Astrocyte (in vitro differentiated cells and primary cell): Measurements from ENCODE around the gene SEC16B. TPM values are rescaled to one million over a fixed set of nuclear protein-coding genes. Genes with fewer than 3 reads are reported as not detected.

ENCODE experiments used
- DNase-seq: peaks from one replicate; pipeline ENCODE4 v3.0.0-alpha.2; 2010; ENCODE audit warnings: low read depth
- FAIRE-seq: peaks from 2 replicates; lab custom pipeline; 2011; peaks lifted over from hg19 to GRCh38; lab: Jason Lieb, UNC
- H2AFZ ChIP-seq: 2 replicates; pipeline ENCODE4 v1.6.0; 2012; ENCODE audit warnings: low read depth, low read length, inconsistent platforms
- H3K27ac ChIP-seq: 2 replicates; pipeline ENCODE4 v1.5.1; 2011; ENCODE audit warnings: low read depth, low read length, inconsistent platforms
- H3K27me3 ChIP-seq: 2 replicates; pipeline ENCODE4 v1.6.0; 2011; ENCODE audit warnings: low read length, inconsistent platforms; ENCODE audit not compliant: insufficient read depth
- H3K36me3 ChIP-seq: 2 replicates; pipeline ENCODE4 v1.5.1; 2011; ENCODE audit warnings: low read length, inconsistent platforms; ENCODE audit not compliant: insufficient read depth
- H3K4me1 ChIP-seq: 2 replicates; pipeline ENCODE4 v1.5.1; 2011; ENCODE audit warnings: low read length, inconsistent platforms; ENCODE audit not compliant: insufficient read depth
- H3K4me2 ChIP-seq: 2 replicates; pipeline ENCODE4 v1.6.0; 2012; ENCODE audit warnings: low read length, inconsistent platforms
- H3K4me3 ChIP-seq: 2 replicates; pipeline ENCODE4 v1.5.1; 2011; ENCODE audit warnings: low read depth, mild to moderate bottlenecking, low read length, inconsistent platforms; ENCODE audit not compliant: insufficient read depth
- H3K79me2 ChIP-seq: 2 replicates; pipeline ENCODE4 v1.6.0; 2012; ENCODE audit warnings: mild to moderate bottlenecking, low read length, inconsistent platforms; ENCODE audit not compliant: insufficient read depth
- H3K9ac ChIP-seq: 2 replicates; pipeline ENCODE4 v1.6.0; 2012; ENCODE audit warnings: mild to moderate bottlenecking, low read length, inconsistent platforms
- H3K9me3 ChIP-seq: 2 replicates; pipeline ENCODE4 v1.5.1; 2012; ENCODE audit warnings: low read depth, mild to moderate bottlenecking, low read length, inconsistent platforms; ENCODE audit not compliant: insufficient read depth
- H4K20me1 ChIP-seq: 2 replicates; pipeline ENCODE4 v1.6.0; 2012; ENCODE audit warnings: low read length, inconsistent platforms; ENCODE audit not compliant: insufficient read depth
- H3K27ac Mint-ChIP-seq: one replicate; pipeline ENCODE4 v1.8.0; 2021; ENCODE audit warnings: mild to moderate bottlenecking, mixed read lengths; ENCODE audit not compliant: unreplicated experiment
- H3K27me3 Mint-ChIP-seq: one replicate; pipeline ENCODE4 v1.8.0; 2021; ENCODE audit warnings: low read depth, mixed read lengths; ENCODE audit not compliant: unreplicated experiment
- H3K36me3 Mint-ChIP-seq: one replicate; pipeline ENCODE4 v1.8.0; 2021; ENCODE audit warnings: low read depth, mixed read lengths; ENCODE audit not compliant: unreplicated experiment
- H3K4me1 Mint-ChIP-seq: one replicate; pipeline ENCODE4 v1.8.0; 2021; ENCODE audit warnings: low read depth, mixed read lengths; ENCODE audit not compliant: unreplicated experiment
- H3K4me3 Mint-ChIP-seq: one replicate; pipeline ENCODE4 v1.8.0; 2021; ENCODE audit warnings: mild to moderate bottlenecking, moderate library complexity, mixed read lengths; ENCODE audit not compliant: unreplicated experiment
- H3K9me3 Mint-ChIP-seq: one replicate; pipeline ENCODE4 v1.8.0; 2021; ENCODE audit warnings: mild to moderate bottlenecking, mixed read lengths; ENCODE audit not compliant: unreplicated experiment
- EZH2 ChIP-seq: IDR thresholded peaks from 2 replicates; pipeline ENCODE4 v1.6.1; 2012; ENCODE audit warnings: mild to moderate bottlenecking, low read length, inconsistent platforms; ENCODE audit not compliant: insufficient read depth
- total RNA-seq: library from RNA; stranded (reverse); gene quantifications from 2 replicates; pipeline ENCODE4 v1.2.1, GENCODE V29; 2021
- TF ChIP-seq, protein P1 (sequence below): IDR thresholded peaks from 2 replicates; pipeline ENCODE4 v1.5.1; 2011; ENCODE audit warnings: low read depth, mild to moderate bottlenecking, inconsistent platforms, low read length, moderate library complexity; ENCODE audit not compliant: insufficient read depth

Gene SEC16B
- total RNA-seq, 1 donor from 2014 or later: 3.0 TPM

DNA sequence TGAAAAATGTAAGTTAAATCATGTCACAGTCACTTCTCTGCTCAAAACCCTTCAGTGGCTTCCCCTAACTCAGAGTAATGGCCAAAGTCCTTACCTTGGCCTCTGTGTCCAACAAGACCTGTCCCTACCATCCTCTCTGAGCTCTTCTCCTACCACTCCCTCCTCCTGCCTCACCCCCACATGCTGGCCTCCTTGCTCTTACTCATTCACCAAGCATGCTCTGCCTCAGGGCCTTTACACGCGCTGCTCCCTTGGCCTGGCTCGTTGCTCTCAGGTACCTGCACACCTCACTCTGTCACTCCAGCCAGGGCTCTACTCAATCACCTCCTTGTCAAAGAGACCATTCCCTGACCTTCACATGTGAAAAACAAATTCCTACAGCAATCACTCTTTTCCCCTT, 54.2 kb downstream of the SEC16B start:
- FAIRE-seq (no peak), DNase-seq (no peak)
- no peaks in the 10 kb centered on the region for H4K20me1 ChIP-seq
- H3K9me3 Mint-ChIP-seq: no peaks in the 10 kb centered on the region
- H3K36me3 Mint-ChIP-seq: no peaks in the 10 kb centered on the region
- no peak for TF ChIP-seq EZH2
- TF ChIP-seq, protein P1, sequence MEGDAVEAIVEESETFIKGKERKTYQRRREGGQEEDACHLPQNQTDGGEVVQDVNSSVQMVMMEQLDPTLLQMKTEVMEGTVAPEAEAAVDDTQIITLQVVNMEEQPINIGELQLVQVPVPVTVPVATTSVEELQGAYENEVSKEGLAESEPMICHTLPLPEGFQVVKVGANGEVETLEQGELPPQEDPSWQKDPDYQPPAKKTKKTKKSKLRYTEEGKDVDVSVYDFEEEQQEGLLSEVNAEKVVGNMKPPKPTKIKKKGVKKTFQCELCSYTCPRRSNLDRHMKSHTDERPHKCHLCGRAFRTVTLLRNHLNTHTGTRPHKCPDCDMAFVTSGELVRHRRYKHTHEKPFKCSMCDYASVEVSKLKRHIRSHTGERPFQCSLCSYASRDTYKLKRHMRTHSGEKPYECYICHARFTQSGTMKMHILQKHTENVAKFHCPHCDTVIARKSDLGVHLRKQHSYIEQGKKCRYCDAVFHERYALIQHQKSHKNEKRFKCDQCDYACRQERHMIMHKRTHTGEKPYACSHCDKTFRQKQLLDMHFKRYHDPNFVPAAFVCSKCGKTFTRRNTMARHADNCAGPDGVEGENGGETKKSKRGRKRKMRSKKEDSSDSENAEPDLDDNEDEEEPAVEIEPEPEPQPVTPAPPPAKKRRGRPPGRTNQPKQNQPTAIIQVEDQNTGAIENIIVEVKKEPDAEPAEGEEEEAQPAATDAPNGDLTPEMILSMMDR: no peak
- H3K9me3 ChIP-seq: no peaks in the 10 kb centered on the region
- peaks cover 3% of the 10 kb centered on the region for H3K27me3 ChIP-seq
- H3K4me3 ChIP-seq: no peak overlapping the region
- H3K4me1 ChIP-seq: no peaks in the 10 kb centered on the region
- no peak overlapping the region for H3K4me3 Mint-ChIP-seq
- no peak overlapping the region for H3K27ac Mint-ChIP-seq
- no peak overlapping the region for H3K27ac ChIP-seq
- H3K79me2 ChIP-seq: no peaks in the 10 kb centered on the region
- no peaks in the 10 kb centered on the region for H3K36me3 ChIP-seq
- peaks cover 13% of the 10 kb centered on the region for H3K27me3 Mint-ChIP-seq
- H3K4me1 Mint-ChIP-seq: no peaks in the 10 kb centered on the region
- H3K9ac ChIP-seq: no peak overlapping the region
- no peak overlapping the region for H3K4me2 ChIP-seq
- no peak overlapping the region for H2AFZ ChIP-seq

DNA sequence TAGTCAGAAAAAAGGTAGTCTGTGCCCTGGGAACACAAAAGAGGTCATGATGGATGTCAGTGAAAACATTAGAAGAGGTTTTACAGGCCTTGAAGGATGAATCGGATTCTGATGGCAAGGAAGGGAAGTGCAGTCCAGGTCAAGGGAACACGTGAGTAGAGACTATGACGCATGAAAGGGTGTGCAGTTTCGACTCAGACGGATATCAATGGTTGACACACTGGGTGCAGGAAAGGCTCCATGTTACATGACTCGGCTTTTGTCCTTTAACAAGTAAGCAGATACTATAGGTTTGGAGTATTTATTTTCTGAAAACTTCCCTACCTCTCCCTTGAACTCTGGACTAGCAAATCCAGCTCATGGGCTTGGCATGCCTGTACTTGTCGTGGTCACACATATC, 55.3 kb downstream of the SEC16B start:
- Histone ChIP-seq H3K4me1 (no peaks in the 10 kb centered on the region), H3K27ac (no peak overlapping the region), H3K9ac (no peak overlapping the region), H2AFZ (no peak overlapping the region), H4K20me1 (no peaks in the 10 kb centered on the region), H3K4me3 (no peak overlapping the region), H3K27me3 (no peaks in the 10 kb centered on the region), H3K9me3 (no peaks in the 10 kb centered on the region), H3K79me2 (no peaks in the 10 kb centered on the region), H3K4me2 (no peak overlapping the region), H3K36me3 (no peaks in the 10 kb centered on the region)
- H3K27me3 Mint-ChIP-seq: peaks cover 8% of the 10 kb centered on the region
- FAIRE-seq: no peak
- H3K4me3 Mint-ChIP-seq: no peak overlapping the region
- no peak for TF ChIP-seq EZH2
- TF ChIP-seq, protein P1: no peak
- no peaks in the 10 kb centered on the region for H3K36me3 Mint-ChIP-seq
- peak; percentile 5 for DNase-seq
- H3K4me1 Mint-ChIP-seq: no peaks in the 10 kb centered on the region
- peaks cover 7% of the 10 kb centered on the region for H3K9me3 Mint-ChIP-seq
- H3K27ac Mint-ChIP-seq: no peak overlapping the region

DNA sequence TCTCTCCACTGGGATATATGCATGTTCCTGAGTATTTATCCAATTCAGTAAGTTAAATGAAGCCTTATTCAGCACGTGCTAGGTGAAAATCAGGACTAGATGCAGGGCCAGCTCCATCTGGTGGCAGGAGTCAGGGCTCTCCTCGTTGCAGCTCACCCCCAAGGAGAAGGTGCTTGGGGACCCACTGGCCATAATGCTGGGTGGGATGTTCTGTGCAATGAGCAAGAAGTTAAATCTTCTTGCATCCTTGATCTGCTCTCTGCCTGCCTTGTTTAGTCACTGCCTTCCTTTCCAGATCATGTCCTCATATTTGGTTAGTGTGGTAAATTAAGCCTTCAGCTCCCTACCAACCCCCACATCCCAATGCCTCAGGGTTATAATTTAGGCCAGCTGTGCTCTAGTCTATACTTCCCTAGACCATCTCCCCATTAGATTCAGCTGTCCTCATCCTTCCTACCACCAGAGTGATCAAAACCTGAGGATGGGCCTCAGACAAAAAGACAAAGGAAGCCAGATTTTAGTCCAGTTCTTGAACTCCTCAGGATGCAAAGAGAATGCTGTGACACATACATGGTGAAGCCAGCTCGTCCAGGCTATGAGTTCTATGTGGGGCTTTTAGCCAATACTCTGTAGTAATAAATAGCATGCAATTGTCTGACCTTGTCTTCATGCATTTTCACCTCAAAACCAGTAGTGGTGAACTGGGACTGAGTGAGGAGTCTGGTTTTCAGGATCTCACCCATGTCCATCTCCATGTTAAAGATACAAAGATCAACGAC, 55.9 kb downstream of the SEC16B start:
- TF ChIP-seq, protein P1: peak; percentile 49
- TF ChIP-seq EZH2: no peak
- Mint-ChIP-seq H3K27me3 (peaks cover 8% of the 10 kb centered on the region), H3K4me3 (no peak overlapping the region), H3K9me3 (peaks cover 7% of the 10 kb centered on the region), H3K4me1 (no peaks in the 10 kb centered on the region), H3K27ac (no peak overlapping the region), H3K36me3 (no peaks in the 10 kb centered on the region)
- FAIRE-seq (peak; percentile 50), DNase-seq (peak; percentile 23)
- H3K27ac ChIP-seq: no peak overlapping the region
- H3K9me3 ChIP-seq: no peaks in the 10 kb centered on the region
- no peaks in the 10 kb centered on the region for H4K20me1 ChIP-seq
- H3K4me3 ChIP-seq: no peak overlapping the region
- H2AFZ ChIP-seq: no peak overlapping the region
- no peaks in the 10 kb centered on the region for H3K4me1 ChIP-seq
- no peaks in the 10 kb centered on the region for H3K36me3 ChIP-seq
- H3K79me2 ChIP-seq: no peaks in the 10 kb centered on the region
- no peaks in the 10 kb centered on the region for H3K27me3 ChIP-seq
- H3K4me2 ChIP-seq: no peak overlapping the region
- no peak overlapping the region for H3K9ac ChIP-seq
